ENCODE data around the gene FAM168A. TPM values are rescaled to one million over a fixed set of nuclear protein-coding genes. Genes with fewer than 3 reads are reported as not detected.

The FAM168A gene
- total and polyA plus RNA-seq, 10 of the 15 experiments (the other 5 are each of a cell fraction or from before 2014, with no cell fraction given) = 1.7 to 20.0 (median 10.0) TPM

GRCh38 chr11:73426219-73426850 lies 171.6 kb downstream of the FAM168A start:
- ChIA-PET SMC1A (ENCODE audit: uncharacterized antibody, unreplicated experiment) (interaction anchor here (1.9 to 6.1 kb wide), 3 partner anchors 10 to 76 kb away, joined by 4 to 34 read pairs (median 11); no protein-coding TSS in a partner anchor), RAD21 (ENCODE audit: unreplicated experiment) (no interaction called here), CTCF (interaction anchor here (0.6 to 6.4 kb wide), 7 partner anchors 9 to 326 kb away, joined by 3 to 29 read pairs (median 5); no protein-coding TSS in a partner anchor), POLR2A (interaction anchor here (0.9 to 1.3 kb wide), 2 partner anchors 9 to 264 kb away, joined by 3 to 4 read pairs; no protein-coding TSS in a partner anchor)
- no peak for FAIRE-seq
- no peaks in the 10 kb centered on the region; a peak in 1 of 4 replicates for H3K36me3 ChIP-seq (ENCODE audit: control insufficient read depth in 2 of 2, insufficient read depth in 2 of 2, low read length in 1 of 2)
- no peak overlapping the region for H3K9ac ChIP-seq (ENCODE audit: control insufficient read depth, insufficient read depth, low read length)
- peaks cover 3% of the 10 kb centered on the region; the same call in 1 of the 2 replicates for H3K4me1 ChIP-seq (ENCODE audit: control insufficient read depth, insufficient read depth, low read length)
- no peak overlapping the region for H3K27ac ChIP-seq (ENCODE audit: control insufficient read depth, insufficient read depth)
- H3K9me3 ChIP-seq (replicated peaks; ENCODE audit: control insufficient read depth, insufficient read depth, low read length) = no peaks in the 10 kb centered on the region
- no peaks in the 10 kb centered on the region for H3K79me2 ChIP-seq (ENCODE audit: control insufficient read depth, insufficient read depth, low read length)
- intact Hi-C loops (cut with micrococcal nuclease; ENCODE audit: unreplicated experiment) (no loop called here), in situ Hi-C loops (cut with MboI) (no loop called here)
- H3K4me3 ChIP-seq = no peak overlapping the region
- no peak for DNase-seq (ENCODE audit: low read depth, low spot score)
- no peak overlapping the region for H3K4me2 ChIP-seq (ENCODE audit: control insufficient read depth, insufficient read depth)
- no TSS peak for BruUV-seq (replicated peaks)
- no peak for ATAC-seq
- no peaks in the 10 kb centered on the region for H3K27me3 ChIP-seq (replicated peaks in 1 of 2; ENCODE audit: control insufficient read depth in 2 of 2, insufficient read depth in 2 of 2, low read length in 1 of 2)
- WGBS (ENCODE audit: insufficient coverage, insufficient replicate concordance, low lambda C conversion rate, missing lambda C conversion rate) = 90% methylated on average over 2 of the region's 2 CpGs
- no peaks in the 10 kb centered on the region for H4K20me1 ChIP-seq (ENCODE audit: control insufficient read depth, insufficient read depth)
- H2AFZ ChIP-seq (ENCODE audit: control insufficient read depth, low read depth, low read length) = no peak overlapping the region
- no peak for TF ChIP-seq SMARCA5 (IDR thresholded peaks at IDR 0.05)
- no peak for TF ChIP-seq CEBPB (IDR thresholded peaks at IDR 0.05; ENCODE audit: borderline replicate concordance in 1 of 2, low read depth in 2 of 2, low read length in 2 of 2)
- TF ChIP-seq KLF5 (IDR thresholded peaks at IDR 0.05; ENCODE audit: partially characterized antibody) = no peak
- no peak for TF ChIP-seq NR2C2 (IDR thresholded peaks at IDR 0.05; ENCODE audit: borderline replicate concordance, control insufficient read depth, insufficient read length, low read depth)
- no peak for TF ChIP-seq SPI1 (IDR thresholded peaks at IDR 0.05; ENCODE audit: borderline replicate concordance, insufficient read depth, low read depth, low read length)
- TF ChIP-seq EZH2 (IDR thresholded peaks at IDR 0.05; ENCODE audit: borderline replicate concordance, control insufficient read depth, low read depth, low read length) = no peak
- no peak for TF ChIP-seq ATF2 (IDR thresholded peaks at IDR 0.05; ENCODE audit: low read length)
- no peak for TF ChIP-seq ELK1 (IDR thresholded peaks at IDR 0.05; ENCODE audit: low read depth, low read length)
- TF ChIP-seq POLR2AphosphoS2 (IDR thresholded peaks at IDR 0.05; ENCODE audit: low read depth, low read length) = no peak
- TF ChIP-seq EED (IDR thresholded peaks at IDR 0.05; ENCODE audit: low read depth) = no peak
- TF ChIP-seq TCF12 (IDR thresholded peaks at IDR 0.05; ENCODE audit: low read depth, low read length) = no peak
- TF ChIP-seq POLR2AphosphoS5 (IDR thresholded peaks at IDR 0.05; ENCODE audit: low read length) = no peak
- TF ChIP-seq ZBTB11 (CRISPR knock-in tag; IDR thresholded peaks at IDR 0.05) = no peak
- TF ChIP-seq RAD21 (IDR thresholded peaks at IDR 0.05; ENCODE audit: insufficient read depth, low read depth, low read length) = no peak
- no peak for TF ChIP-seq RBBP5 (conservative IDR thresholded peaks at IDR 0.05)
